Spleen (tissue), 7 donors: ENCODE measurements around the gene CCDC71L.

Experiments
- CTCF ChIP-seq, 11 experiments: fragments of 200-600 bp in 7 of 11; fragments of 450-650 bp in 4 of 11; sonication (generic) in 4 of 11; IDR thresholded peaks in 8 of 11; conservative IDR thresholded peaks in 3 of 11; 1 replicate in 7 of 11; 2 replicates in 4 of 11; pipeline versions ENCODE4 v1.4.0 to v1.8.0; 2016 to 2021; ENCODE audit warnings: antibody characterized with exemption in 11 of 11, inconsistent platforms in 4 of 11, mild to moderate bottlenecking in 1 of 11
- POLR2A ChIP-seq, 3 donors: fragments of 450-650 bp; IDR thresholded peaks; one replicate each; pipeline ENCODE4 v1.5.1; 2017; ENCODE audit warnings: antibody characterized with exemption in 3 of 3, mild to moderate bottlenecking in 1 of 3
- POLR2AphosphoS5 ChIP-seq, 3 donors: sonication (generic); formaldehyde crosslinking; IDR thresholded peaks; one replicate each; pipeline ENCODE4 v1.5.1; 2017; ENCODE audit warnings: antibody characterized with exemption in 3 of 3
- donor health status: DM: no; HTN: no; CAD: no; lungs with moderate emphysema.
- donor health status: DM: no; HTN: no; CAD: no.
- donor health status: DM: no; HTN: no; CAD: no.

- TF ChIP-seq CTCF (IDR thresholded peaks at IDR 0.05 in 8 of 11, conservative IDR thresholded peaks at IDR 0.05 in 3 of 11), result no peak
- no peak for TF ChIP-seq POLR2A (IDR thresholded peaks at IDR 0.05)
- no peak for TF ChIP-seq POLR2AphosphoS5 (IDR thresholded peaks at IDR 0.05)
Observed at GRCh38 chr7:106610996-106611886, 49.7 kb downstream of the CCDC71L start.
